ENCODE results near the gene COQ5.

COQ5 gene, protein sequence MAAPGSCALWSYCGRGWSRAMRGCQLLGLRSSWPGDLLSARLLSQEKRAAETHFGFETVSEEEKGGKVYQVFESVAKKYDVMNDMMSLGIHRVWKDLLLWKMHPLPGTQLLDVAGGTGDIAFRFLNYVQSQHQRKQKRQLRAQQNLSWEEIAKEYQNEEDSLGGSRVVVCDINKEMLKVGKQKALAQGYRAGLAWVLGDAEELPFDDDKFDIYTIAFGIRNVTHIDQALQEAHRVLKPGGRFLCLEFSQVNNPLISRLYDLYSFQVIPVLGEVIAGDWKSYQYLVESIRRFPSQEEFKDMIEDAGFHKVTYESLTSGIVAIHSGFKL

DNA sequence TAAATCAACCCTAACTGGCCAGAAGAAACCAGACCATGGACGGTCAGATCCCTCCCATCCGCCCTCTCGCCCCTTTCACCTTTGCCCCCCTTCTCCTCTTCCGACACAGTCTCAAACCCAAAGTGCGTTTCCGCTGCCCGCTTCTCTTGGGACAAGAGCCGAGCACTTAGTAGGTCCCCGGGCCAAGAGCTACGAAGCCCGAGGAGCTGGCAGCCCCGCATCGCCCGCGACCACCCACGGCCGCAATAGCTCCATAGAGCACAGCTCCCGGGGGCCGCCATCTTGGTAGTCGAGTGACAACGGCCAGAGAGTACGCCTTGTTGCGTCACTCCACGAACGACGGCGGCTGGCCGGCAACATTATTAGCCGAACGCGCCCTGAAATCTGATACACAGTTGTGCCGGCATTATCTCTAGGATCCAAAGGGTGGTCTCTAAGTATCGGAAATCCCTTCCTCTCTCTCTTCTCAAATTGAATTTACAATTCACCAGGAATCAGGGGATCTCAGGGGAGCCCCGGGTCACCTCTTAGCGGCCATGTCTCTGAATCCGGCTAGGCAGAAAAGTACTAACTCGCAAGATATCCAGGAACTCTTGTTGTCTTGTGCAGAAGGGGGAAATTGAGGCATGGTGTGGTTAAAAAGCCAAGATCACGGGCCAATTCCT is at the start of gene COQ5:
TSS of gene COQ5 (minus strand) at position 298 of the 665 bp plus-strand sequence. CDS start at position 281, 17 bp downstream.
- Mint-ChIP-seq H3K27me3 (ENCODE audit: low read depth) (no peaks in the 10 kb centered on the region), H3K27ac (peak within 1 kb of the TSS; percentile 99), H3K36me3 (ENCODE audit: low read depth) (peaks cover 6% of the 10 kb centered on the region), H3K9me3 (no peaks in the 10 kb centered on the region), H3K4me1 (ENCODE audit: low read depth) (peaks cover 19% of the 10 kb centered on the region), H3K4me3 (peak within 1 kb of the TSS; percentile 100)
- DNase-seq (ENCODE audit: low spot score): peak; percentile 78

GRCh38 chr12:120574106-120574505 is 45.1 kb upstream of the COQ5 start:
- H3K4me3 Mint-ChIP-seq: no peak overlapping the region
- H3K27ac Mint-ChIP-seq: no peak overlapping the region
- H3K27me3 Mint-ChIP-seq (ENCODE audit: low read depth): no peaks in the 10 kb centered on the region
- H3K9me3 Mint-ChIP-seq: no peaks in the 10 kb centered on the region
- H3K36me3 Mint-ChIP-seq (ENCODE audit: low read depth): peaks cover 72% of the 10 kb centered on the region
- DNase-seq (ENCODE audit: low spot score): no peak
- H3K4me1 Mint-ChIP-seq (ENCODE audit: low read depth): no peaks in the 10 kb centered on the region

GRCh38 chr12:120573560-120573959 is 44.6 kb upstream of the COQ5 start:
- Mint-ChIP-seq H3K27ac (no peak overlapping the region), H3K27me3 (ENCODE audit: low read depth) (no peaks in the 10 kb centered on the region), H3K4me3 (no peak overlapping the region), H3K36me3 (ENCODE audit: low read depth) (peaks cover 72% of the 10 kb centered on the region), H3K4me1 (ENCODE audit: low read depth) (no peaks in the 10 kb centered on the region), H3K9me3 (no peaks in the 10 kb centered on the region)
- DNase-seq (ENCODE audit: low spot score): no peak

DNA sequence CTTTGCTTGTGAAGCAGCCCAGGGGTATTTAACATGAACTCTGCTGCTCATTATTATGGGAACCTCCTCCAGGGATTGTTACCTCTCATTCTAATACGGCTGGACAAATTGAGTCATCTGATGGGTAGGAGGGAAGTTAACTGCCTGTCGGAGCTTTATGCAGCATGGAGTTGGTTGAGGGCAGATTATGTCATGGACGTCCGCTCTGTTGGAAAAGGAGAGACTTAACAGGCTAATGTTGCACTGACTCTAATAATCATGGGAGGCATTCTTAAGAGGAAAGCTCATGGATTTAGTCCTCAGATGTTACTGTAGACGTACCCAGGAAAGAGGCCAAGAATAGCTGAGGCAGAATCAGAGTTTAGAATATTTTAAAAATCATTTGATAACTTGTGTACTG is 42.3 kb upstream of the COQ5 start:
- H3K4me1 Mint-ChIP-seq (ENCODE audit: low read depth): no peaks in the 10 kb centered on the region
- peaks cover 60% of the 10 kb centered on the region for H3K36me3 Mint-ChIP-seq (ENCODE audit: low read depth)
- H3K27ac Mint-ChIP-seq: no peak overlapping the region
- no peak overlapping the region for H3K4me3 Mint-ChIP-seq
- DNase-seq (ENCODE audit: low spot score): no peak
- H3K9me3 Mint-ChIP-seq: no peaks in the 10 kb centered on the region
- no peaks in the 10 kb centered on the region for H3K27me3 Mint-ChIP-seq (ENCODE audit: low read depth)

- H3K27me3 Mint-ChIP-seq (ENCODE audit: low read depth): no peaks in the 10 kb centered on the region
- H3K4me3 Mint-ChIP-seq: no peak overlapping the region
- H3K27ac Mint-ChIP-seq: no peak overlapping the region
- no peaks in the 10 kb centered on the region for H3K9me3 Mint-ChIP-seq
- peaks cover 53% of the 10 kb centered on the region for H3K36me3 Mint-ChIP-seq (ENCODE audit: low read depth)
- DNase-seq (ENCODE audit: low spot score): no peak
- H3K4me1 Mint-ChIP-seq (ENCODE audit: low read depth): no peaks in the 10 kb centered on the region
These were observed 34.5 kb upstream of the COQ5 start for GRCh38 chr12:120563495-120563894.

GRCh38 chr12:120562906-120563305 is 33.9 kb upstream of the COQ5 start:
- peaks cover 55% of the 10 kb centered on the region for H3K36me3 Mint-ChIP-seq (ENCODE audit: low read depth)
- no peaks in the 10 kb centered on the region for H3K9me3 Mint-ChIP-seq
- no peak overlapping the region for H3K27ac Mint-ChIP-seq
- no peaks in the 10 kb centered on the region for H3K27me3 Mint-ChIP-seq (ENCODE audit: low read depth)
- no peaks in the 10 kb centered on the region for H3K4me1 Mint-ChIP-seq (ENCODE audit: low read depth)
- no peak overlapping the region for H3K4me3 Mint-ChIP-seq
- DNase-seq (ENCODE audit: low spot score): no peak

DNA sequence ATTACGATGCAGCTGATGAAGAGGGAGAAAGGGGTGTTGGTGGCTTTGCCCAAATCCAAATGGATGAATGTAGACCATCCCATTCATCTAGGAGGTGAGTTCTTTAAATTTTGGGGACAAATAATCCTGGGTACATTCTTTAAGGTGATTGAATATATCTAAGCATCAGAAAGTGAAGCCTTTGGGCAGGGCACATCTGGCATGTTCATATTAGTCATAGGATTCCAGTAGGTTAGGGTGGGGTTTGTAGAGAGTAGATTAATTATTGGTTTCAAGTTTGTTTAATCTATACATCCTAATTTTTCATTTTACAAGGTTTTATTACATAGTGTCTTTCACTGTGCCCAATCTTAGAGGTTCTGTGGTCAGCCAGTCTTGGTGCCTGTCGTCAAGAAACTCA is 28.6 kb upstream of the COQ5 start:
- no peaks in the 10 kb centered on the region for H3K9me3 Mint-ChIP-seq
- no peak for DNase-seq (ENCODE audit: low spot score)

DNA sequence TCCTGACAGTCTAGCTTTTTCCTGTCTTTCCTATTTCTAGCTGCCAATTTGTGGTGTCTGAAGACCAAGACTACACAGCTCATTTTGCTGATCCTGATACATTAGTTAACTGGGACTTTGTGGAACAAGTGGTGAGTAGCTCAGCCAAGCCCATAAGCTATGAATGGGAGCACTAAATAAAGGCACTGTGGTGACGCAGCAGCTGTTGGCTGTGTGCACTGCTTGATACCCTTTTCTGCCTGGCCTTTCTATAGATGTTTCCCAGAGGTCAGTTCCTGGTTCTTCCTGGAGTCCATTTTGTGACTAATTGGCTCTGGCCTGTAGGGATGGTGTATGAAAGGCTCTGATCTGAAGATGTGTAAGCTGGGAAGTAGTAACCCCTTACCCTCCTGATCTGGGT is 25.7 kb upstream of the COQ5 start:
- Mint-ChIP-seq H3K9me3 (no peaks in the 10 kb centered on the region), H3K4me1 (ENCODE audit: low read depth) (peaks cover 3% of the 10 kb centered on the region), H3K4me3 (no peak overlapping the region), H3K27ac (no peak overlapping the region), H3K36me3 (ENCODE audit: low read depth) (peaks cover 41% of the 10 kb centered on the region), H3K27me3 (ENCODE audit: low read depth) (no peaks in the 10 kb centered on the region)
- DNase-seq (ENCODE audit: low spot score): no peak

More for the DNA sequence above, 28.6 kb upstream of the COQ5 start:
- Mint-ChIP-seq H3K4me1 (ENCODE audit: low read depth) (no peaks in the 10 kb centered on the region), H3K27ac (no peak overlapping the region), H3K27me3 (ENCODE audit: low read depth) (no peaks in the 10 kb centered on the region), H3K36me3 (ENCODE audit: low read depth) (peaks cover 50% of the 10 kb centered on the region), H3K4me3 (no peak overlapping the region)

DNA sequence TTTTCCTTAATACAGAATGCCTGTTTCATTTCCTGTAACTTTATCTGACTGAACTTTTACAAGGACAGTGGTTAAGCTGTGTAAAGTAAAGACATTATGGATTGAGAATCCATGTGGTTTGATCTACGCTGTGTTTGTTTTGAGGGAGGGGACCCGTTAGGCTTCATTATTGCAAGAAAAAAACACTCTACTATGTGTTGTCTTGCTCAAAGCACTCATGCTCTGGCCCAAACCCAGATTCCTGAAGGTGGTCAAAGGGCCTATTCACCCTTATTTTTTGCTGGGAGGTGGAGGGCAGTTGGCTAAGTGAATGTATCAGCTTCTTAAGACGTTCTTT is 17.1 kb upstream of the COQ5 start:
- DNase-seq (ENCODE audit: low spot score): no peak
- H3K4me1 Mint-ChIP-seq (ENCODE audit: low read depth): peaks cover 2% of the 10 kb centered on the region
- no peaks in the 10 kb centered on the region for H3K9me3 Mint-ChIP-seq
- H3K27me3 Mint-ChIP-seq (ENCODE audit: low read depth): no peaks in the 10 kb centered on the region
- no peak overlapping the region for H3K4me3 Mint-ChIP-seq
- no peak overlapping the region for H3K27ac Mint-ChIP-seq
- H3K36me3 Mint-ChIP-seq (ENCODE audit: low read depth): peaks cover 16% of the 10 kb centered on the region

DNA sequence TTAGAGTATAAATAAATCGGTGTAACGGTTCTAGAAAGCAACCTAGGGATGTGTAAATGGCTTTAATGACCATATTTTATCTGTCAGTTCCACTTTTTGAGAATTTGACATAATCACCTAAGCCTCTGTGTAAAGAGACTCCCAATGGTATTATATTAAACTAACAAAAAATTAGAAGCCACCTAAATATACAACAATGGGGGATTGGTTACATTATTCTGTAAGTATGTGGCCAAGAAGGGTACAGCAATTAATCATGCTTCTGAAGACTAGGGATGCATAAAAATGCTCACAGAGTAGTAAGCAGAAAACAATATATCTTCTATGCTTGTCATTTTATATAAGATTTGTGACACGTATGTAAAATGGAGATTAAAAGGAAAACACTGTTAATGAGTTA is 15.7 kb upstream of the COQ5 start:
- no peak for DNase-seq (ENCODE audit: low spot score)
- Mint-ChIP-seq H3K27ac (no peak overlapping the region), H3K4me3 (no peak overlapping the region), H3K27me3 (ENCODE audit: low read depth) (no peaks in the 10 kb centered on the region), H3K36me3 (ENCODE audit: low read depth) (peaks cover 21% of the 10 kb centered on the region), H3K4me1 (ENCODE audit: low read depth) (peaks cover 9% of the 10 kb centered on the region), H3K9me3 (no peaks in the 10 kb centered on the region)

- no peak overlapping the region for H3K4me3 Mint-ChIP-seq
- no peak for DNase-seq (ENCODE audit: low spot score)
- no peaks in the 10 kb centered on the region for H3K27me3 Mint-ChIP-seq (ENCODE audit: low read depth)
- H3K27ac Mint-ChIP-seq: no peak overlapping the region
- no peaks in the 10 kb centered on the region for H3K9me3 Mint-ChIP-seq
- H3K4me1 Mint-ChIP-seq (ENCODE audit: low read depth): peaks cover 33% of the 10 kb centered on the region
- peaks cover 37% of the 10 kb centered on the region for H3K36me3 Mint-ChIP-seq (ENCODE audit: low read depth)
These were observed 13.2 kb upstream of the COQ5 start for GRCh38 chr12:120542166-120542565.

DNA sequence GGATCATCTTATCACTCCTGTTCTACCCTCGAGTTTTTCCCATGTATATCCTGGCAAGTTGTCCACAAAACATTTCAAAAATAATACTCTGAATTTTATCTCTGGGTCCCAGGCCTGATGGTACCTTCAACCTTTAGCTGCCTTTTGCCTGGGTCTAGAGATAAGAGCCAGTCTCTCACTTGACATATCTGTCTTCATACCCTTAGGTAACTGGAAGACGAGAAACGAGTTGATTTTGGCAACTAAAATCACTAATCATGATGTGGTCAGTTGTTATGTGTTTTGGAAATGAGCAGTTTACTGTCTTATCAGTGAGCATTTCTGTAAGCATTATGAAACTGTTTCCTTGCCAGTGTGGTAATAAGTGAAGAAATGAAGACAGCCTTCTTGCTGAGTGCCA is 11.5 kb upstream of the COQ5 start:
- Mint-ChIP-seq H3K27ac (peak overlapping the region; percentile 67), H3K36me3 (ENCODE audit: low read depth) (peaks cover 41% of the 10 kb centered on the region), H3K4me1 (ENCODE audit: low read depth) (peaks cover 45% of the 10 kb centered on the region), H3K4me3 (no peak overlapping the region), H3K9me3 (no peaks in the 10 kb centered on the region), H3K27me3 (ENCODE audit: low read depth) (no peaks in the 10 kb centered on the region)
- no peak for DNase-seq (ENCODE audit: low spot score)

GRCh38 chr12:120539303-120539702 is 10.3 kb upstream of the COQ5 start:
- Mint-ChIP-seq H3K36me3 (ENCODE audit: low read depth) (peaks cover 40% of the 10 kb centered on the region), H3K4me3 (peak overlapping the region; percentile 94), H3K4me1 (ENCODE audit: low read depth) (peaks cover 45% of the 10 kb centered on the region), H3K27me3 (ENCODE audit: low read depth) (no peaks in the 10 kb centered on the region), H3K27ac (peak overlapping the region; percentile 76), H3K9me3 (no peaks in the 10 kb centered on the region)
- no peak for DNase-seq (ENCODE audit: low spot score)

DNA sequence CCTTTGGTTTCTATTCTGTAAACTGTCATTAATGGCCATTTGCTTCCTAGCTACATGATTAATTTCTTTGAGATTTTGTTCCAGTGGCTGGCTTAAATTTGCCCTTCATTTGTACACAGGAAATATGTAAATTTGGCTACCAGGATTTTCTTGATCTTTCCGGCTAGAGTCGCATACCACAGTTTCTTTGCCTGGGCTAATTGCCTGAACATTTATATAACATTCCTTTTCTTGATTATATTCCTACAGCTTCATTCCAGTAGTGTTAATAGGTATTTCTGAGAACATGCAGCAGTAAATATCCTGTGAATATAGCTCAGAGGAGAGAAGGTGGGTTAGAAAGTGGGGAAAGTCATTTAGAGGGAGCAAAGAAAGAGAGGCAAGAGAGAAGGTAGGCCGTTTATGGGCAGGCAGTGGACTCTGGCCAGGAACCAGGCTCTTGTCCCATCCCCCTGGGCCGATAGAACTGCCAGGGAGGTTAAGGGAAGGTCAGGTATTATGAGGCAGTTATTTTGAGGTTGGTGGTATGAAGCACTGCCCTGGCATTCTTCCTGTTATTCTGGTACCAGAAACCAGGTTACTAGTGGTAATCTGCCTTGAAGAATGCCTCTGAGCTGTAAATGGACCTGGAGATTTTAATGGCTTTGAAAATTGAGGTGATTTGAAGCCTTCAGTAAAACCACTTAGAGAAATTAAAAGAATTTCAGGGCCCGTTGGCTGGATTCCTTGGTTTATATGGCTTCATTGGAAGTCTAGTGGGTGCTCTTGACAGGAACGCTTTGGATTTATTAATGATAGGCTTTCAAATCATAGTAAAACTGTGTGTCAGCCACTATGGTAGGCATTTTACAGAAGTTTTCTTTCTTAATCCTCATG is 9.6 kb upstream of the COQ5 start:
- no peaks in the 10 kb centered on the region for H3K27me3 Mint-ChIP-seq (ENCODE audit: low read depth)
- no peaks in the 10 kb centered on the region for H3K9me3 Mint-ChIP-seq
- peak overlapping the region; percentile 94 for H3K4me3 Mint-ChIP-seq
- H3K4me1 Mint-ChIP-seq (ENCODE audit: low read depth): peaks cover 48% of the 10 kb centered on the region
- no peak for DNase-seq (ENCODE audit: low spot score)
- H3K27ac Mint-ChIP-seq: peak overlapping the region; percentile 76
- peaks cover 41% of the 10 kb centered on the region for H3K36me3 Mint-ChIP-seq (ENCODE audit: low read depth)
